K562 (cell line): ENCODE results near the gene KARS1. TPM values are rescaled to one million over a fixed set of nuclear protein-coding genes. Genes with fewer than 3 reads are reported as not detected.

Experiments used
- ATAC-seq: fragments of 200-7000 bp; cut with Tn5 transposase; 3 replicates; pipeline ENCODE4 v1.9.1; 2020; ENCODE audit warnings: moderate library complexity
- BruUV-seq: library from RNA; stranded (reverse); fragments of 400-500 nt; replicated peaks from 2 replicates; lab custom pipeline; 2021; lab: Mats Ljungman, UMichigan
- CTCF ChIA-PET: fragments of 300-600 bp; formaldehyde crosslinking; extraction: SDS; loops from one replicate; lab custom pipeline; 2021; ENCODE audit warnings: low intra/inter-chr PET ratio; lab: Yijun Ruan, JAX
- POLR2A ChIA-PET: fragments of 300-600, 350-650 bp; sonication (Branson Sonifier 250); formaldehyde crosslinking; extraction: SDS; loops from one replicate; lab custom pipeline; 2021; ENCODE audit warnings: antibody characterized with exemption, inconsistent platforms; lab: Yijun Ruan, JAX
- DNase-seq, 4 experiments: peaks; one replicate each; pipeline versions ENCODE4 v3.0.0 to v3.0.0-alpha.2; 2011 to 2018; ENCODE audit warnings: low spot score in 3 of 4, mixed read lengths in 3 of 4; ENCODE audit errors: extremely low read depth in 1 of 4
- FAIRE-seq: peaks from 2 replicates; lab custom pipeline; 2011; peaks lifted over from hg19 to GRCh38; lab: Jason Lieb, UNC
- H2AFZ ChIP-seq: 2 replicates; pipeline ENCODE4 v1.6.0; 2011; ENCODE audit warnings: low read depth, low read length, control low read depth, inconsistent platforms
- H3K27ac ChIP-seq: fragments of 200-600 bp; 3 replicates; pipeline ENCODE4 v1.8.0; 2011; ENCODE audit warnings: low read depth, mild to moderate bottlenecking, control low read depth, inconsistent platforms, low read length, moderate library complexity, mixed read lengths; ENCODE audit errors: extremely low read depth
- H3K27me3 ChIP-seq, 2 experiments: fragments of 300-600 bp in 1 of 2; 2 replicates in 1 of 2; 3 replicates in 1 of 2; pipeline versions ENCODE4 v1.6.0 to v1.8.0; 2011; ENCODE audit warnings: inconsistent platforms in 2 of 2, low read length in 2 of 2, mild to moderate bottlenecking in 1 of 2, mixed read lengths in 1 of 2, moderate library complexity in 1 of 2; ENCODE audit not compliant: control insufficient read depth in 2 of 2, insufficient read depth in 2 of 2
- H3K36me3 ChIP-seq: fragments of 300-600 bp; 3 replicates; pipeline ENCODE4 v1.8.0; 2011; ENCODE audit warnings: mild to moderate bottlenecking, low read length, inconsistent platforms; ENCODE audit not compliant: control insufficient read depth, insufficient read depth
- H3K4me1 ChIP-seq, 2 experiments: fragments of 200-600 bp in 1 of 2; replicated peaks in 1 of 2; 2 replicates in 1 of 2; 3 replicates in 1 of 2; pipeline versions ENCODE4 v1.5.1 to v1.8.0; 2011; ENCODE audit warnings: inconsistent platforms in 2 of 2, low read length in 2 of 2, mild to moderate bottlenecking in 1 of 2, mixed read lengths in 1 of 2, moderate library complexity in 1 of 2; ENCODE audit not compliant: control insufficient read depth in 2 of 2, insufficient read depth in 2 of 2
- H3K4me2 ChIP-seq: 2 replicates; pipeline ENCODE4 v1.6.1; 2011; ENCODE audit warnings: low read length, control low read depth, inconsistent platforms, mixed read lengths; ENCODE audit not compliant: insufficient read depth
- H3K4me3 ChIP-seq: fragments of 200-600 bp; sonication (generic), shearing (Covaris generic); 2 replicates; pipeline ENCODE4 v1.5.1; 2016; ENCODE audit warnings: control low read depth, inconsistent platforms
- H3K79me2 ChIP-seq: fragments of 200-600 bp; 3 replicates; pipeline ENCODE4 v1.8.0; 2011; ENCODE audit warnings: low read length, inconsistent platforms; ENCODE audit not compliant: control insufficient read depth, insufficient read depth
- H3K9ac ChIP-seq, 2 experiments: 2 replicates each; pipeline versions ENCODE4 v1.6.0 to v1.6.1; 2011; ENCODE audit warnings: low read depth in 2 of 2, low read length in 2 of 2, control low read depth in 1 of 2, inconsistent platforms in 1 of 2, mild to moderate bottlenecking in 1 of 2, mixed read lengths in 1 of 2; ENCODE audit not compliant: insufficient read depth in 1 of 2
- H3K9me1 ChIP-seq: one replicate; pipeline ENCODE4 v1.6.0; 2011; ENCODE audit warnings: inconsistent platforms, mild to moderate bottlenecking, low read length, moderate library complexity; ENCODE audit not compliant: control insufficient read depth, insufficient read depth
- H3K9me3 ChIP-seq: replicated peaks from 2 replicates; pipeline ENCODE4 v1.5.1; 2011; ENCODE audit warnings: low read depth, low read length, inconsistent platforms; ENCODE audit not compliant: control insufficient read depth, insufficient read depth
- H4K20me1 ChIP-seq: replicated peaks from 2 replicates; pipeline ENCODE4 v1.6.1; 2011; ENCODE audit warnings: low read length, inconsistent platforms, mixed read lengths; ENCODE audit not compliant: control insufficient read depth, insufficient read depth
- ARID3B ChIP-seq: fragments of 250-450 bp; sonication (Bioruptor Pico); IDR thresholded peaks from 2 replicates; pipeline ENCODE4 v1.4.0; 2020; ENCODE audit warnings: borderline replicate concordance
- BDP1 ChIP-seq: IDR thresholded peaks from 3 replicates; pipeline ENCODE4 v1.6.1; 2011; ENCODE audit not compliant: insufficient read length, insufficient read depth
- CBX3 ChIP-seq, 2 experiments: IDR thresholded peaks; 1 replicate in 1 of 2; 2 replicates in 1 of 2; pipeline ENCODE4 v1.6.1; 2012; ENCODE audit warnings: inconsistent platforms in 2 of 2, low read length in 2 of 2, borderline replicate concordance in 1 of 2, control low read depth in 1 of 2
- CHD2 ChIP-seq: IDR thresholded peaks from 2 replicates; pipeline ENCODE4 v1.6.1; 2011; ENCODE audit warnings: low read depth, low read length
- COPS2 ChIP-seq: fragments of 450-650 bp; conservative IDR thresholded peaks from 2 replicates; pipeline ENCODE4 v1.6.1; 2016; ENCODE audit warnings: mild to moderate bottlenecking, moderate library complexity
- HNRNPLL ChIP-seq: fragments of 200-400 bp; formaldehyde crosslinking; IDR thresholded peaks from 2 replicates; pipeline ENCODE4 v1.6.1; 2017; ENCODE audit warnings: low read length, low read depth, mild to moderate bottlenecking; ENCODE audit not compliant: poor library complexity, severe bottlenecking
- KDM1A ChIP-seq, 2 experiments: fragments of 450-650 bp; IDR thresholded peaks; 2 replicates each; pipeline ENCODE4 v1.6.1; 2016; ENCODE audit warnings: mild to moderate bottlenecking in 2 of 2
- KLF13 ChIP-seq: fragments of 450-650 bp; IDR thresholded peaks from 2 replicates; pipeline ENCODE4 v1.6.1; 2016; ENCODE audit warnings: missing genetic modification characterization, low read depth, mild to moderate bottlenecking, missing compliant biosample characterization, moderate library complexity, borderline replicate concordance
- MAX ChIP-seq: sonication (generic); formaldehyde crosslinking; IDR thresholded peaks from 2 replicates; pipeline ENCODE4 v1.9.0; 2022; ENCODE audit warnings: mild to moderate bottlenecking, missing genetic modification reagents
- NCOA1 ChIP-seq: fragments of 450-650 bp; IDR thresholded peaks from 2 replicates; pipeline ENCODE4 v1.6.1; 2016; ENCODE audit warnings: low read depth
- TCF3 ChIP-seq: sonication (generic); formaldehyde crosslinking; IDR thresholded peaks from 2 replicates; pipeline ENCODE4 v1.4.0; 2020; ENCODE audit warnings: mild to moderate bottlenecking, missing genetic modification reagents
- ZEB2 ChIP-seq: fragments of 450-650 bp; IDR thresholded peaks from 2 replicates; pipeline ENCODE4 v1.6.1; 2016
- ZNF696 ChIP-seq: fragments of 250-450 bp; sonication (Bioruptor Pico); conservative IDR thresholded peaks from 2 replicates; pipeline ENCODE4 v1.4.0; 2020; ENCODE audit warnings: mild to moderate bottlenecking, moderate library complexity
- ZNF77 ChIP-seq: fragments of 250-450 bp; sonication (Bioruptor Pico); IDR thresholded peaks from 2 replicates; pipeline ENCODE4 v1.5.0; 2020
- WGBS: fragments of 100-300 bp; shearing (Covaris generic); methylation state at CpG from one replicate; pipeline ENCODE4 v1.1.6; 2016; ENCODE audit warnings: low coverage, mixed read lengths; ENCODE audit not compliant: insufficient coverage; ENCODE audit errors: missing lambda C conversion rate; 5-methylcytosine and 5-hydroxymethylcytosine counted together
- in situ Hi-C: fragments of 300-500 bp; cut with MboI; formaldehyde crosslinking; loops from 4 replicates; pipeline ENCODE4 v1.15.0; 2018; ENCODE audit warnings: inconsistent platforms, mixed read lengths
- intact Hi-C: fragments of 100-400 bp; cut with micrococcal nuclease; formaldehyde crosslinking; loops from 2 replicates; pipeline ENCODE4 v1.14.2; 2022
- polyA plus RNA-seq, 8 experiments: library from polyadenylated mRNA; depleted of rRNA in 4 of 8; stranded (reverse) in 5 of 8; unstranded in 3 of 8; fragments of >200 nt; fragmentation: Nextera tagmentation in 2 of 8; fragmentation: Illumina TruSeq in 1 of 8; extraction: Ambion mirVana in 2 of 8; extraction: Trizol in 1 of 8; gene quantifications; 2 replicates each; pipeline versions ENCODE4 v1.2.1 to v1.2.3, GENCODE V29; 2011 to 2014; ENCODE audit warnings: inconsistent platforms in 1 of 8, missing spikeins in 1 of 8
- total RNA-seq, 7 experiments: library from RNA; depleted of rRNA in 6 of 7; stranded (reverse); fragments of >200 nt in 6 of 7; fragmentation: Illumina TruSeq in 2 of 7; extraction: Trizol in 2 of 7; gene quantifications; 2 replicates each; pipeline versions ENCODE4 v1.2.1 to v1.2.3, GENCODE V29; 2011 to 2021; ENCODE audit warnings: low replicate concordance in 1 of 7
- TF ChIP-seq, protein P1 (sequence below): fragments of 250-450 bp; sonication (Bioruptor Pico); IDR thresholded peaks from 2 replicates; pipeline ENCODE4 v1.4.0; 2020; ENCODE audit warnings: mild to moderate bottlenecking, moderate library complexity
- TF ChIP-seq, protein P2 (sequence below): fragments of 450-650 bp; formaldehyde crosslinking; IDR thresholded peaks from 2 replicates; pipeline ENCODE4 v1.4.0; 2020; ENCODE audit warnings: mild to moderate bottlenecking

The KARS1 gene
- total and polyA plus RNA-seq, 9 of the 15 experiments (the other 6 are each of a cell fraction or from before 2014, with no cell fraction given) = 223 to 386 (median 304) TPM

- TF ChIP-seq ARID3B (CRISPR knock-in tag) (no peak), KLF13 (peak; percentile 58; the same call in 1 of the 2 replicates), CBX3 (IDR thresholded peaks at IDR 0.05; ENCODE audit: borderline replicate concordance in 1 of 2, low read length in 2 of 2) (peak in 1 of 2 experiments; percentile 34; a peak in 2 of 3 replicates), HNRNPLL (peak; percentile 76), CHD2 (no peak), ZNF77 (no peak), MAX (CRISPR knock-in tag) (peak; percentile 78)
- TF ChIP-seq, all 486 proteins: peak for 107
Measured at GRCh38 chr16:75647492-75648264, at the start of gene KARS1, which contains the start of gene TERF2IP (continued).

DNA sequence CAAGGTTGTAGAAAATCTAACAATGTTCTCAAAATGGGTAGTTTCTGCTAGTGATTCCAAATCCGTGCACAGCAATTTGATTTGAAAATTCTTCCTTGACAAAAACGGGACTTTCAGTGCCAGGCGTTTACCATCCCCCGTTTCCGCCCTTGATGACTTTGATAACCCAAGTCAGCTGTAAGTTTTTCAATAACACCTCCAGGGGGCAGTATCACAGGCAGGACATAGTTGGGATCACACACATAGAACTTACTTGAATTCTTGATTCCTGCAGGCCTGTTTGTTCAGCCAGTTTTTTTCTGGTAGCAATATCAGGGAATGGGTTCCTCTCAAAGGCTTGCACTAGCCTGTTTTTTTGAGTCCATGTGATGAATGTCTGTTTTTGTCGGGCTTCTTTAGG, 48.2 kb upstream of the KARS1 start:
- H3K9me1 ChIP-seq = no peaks in the 10 kb centered on the region
- ChIA-PET POLR2A (interaction anchor here (0.7 kb wide), 1 partner anchor 10 kb away, joined by 3 read pairs; no protein-coding TSS in a partner anchor), CTCF (no interaction called here)
- H3K9ac ChIP-seq = no peak overlapping the region
- DNase-seq = peak; percentile 37 to 58 (median 50)
- no peaks in the 10 kb centered on the region for H3K79me2 ChIP-seq
- in situ Hi-C loops (no loop called here), intact Hi-C loops (loop anchor here (5.0 kb wide), 1 partner anchor 67 kb away; no protein-coding TSS in a partner anchor)
- H3K4me3 ChIP-seq = no peak overlapping the region
- H3K27ac ChIP-seq = no peak overlapping the region
- peaks cover 8 to 12% of the 10 kb centered on the region in 2 experiments; a peak in 4 of 5 replicates for H3K27me3 ChIP-seq
- no peaks in the 10 kb centered on the region for H3K36me3 ChIP-seq
- no peaks in the 10 kb centered on the region for H3K9me3 ChIP-seq
- ATAC-seq = peak; percentile 77
- WGBS = 6% methylated on average over 6 of the region's 6 CpGs
- H4K20me1 ChIP-seq = no peaks in the 10 kb centered on the region
- H2AFZ ChIP-seq = no peak overlapping the region
- no TSS peak for BruUV-seq
- FAIRE-seq = peak; percentile 77
- H3K4me1 ChIP-seq = no peaks in the 10 kb centered on the region
- H3K4me2 ChIP-seq = no peak overlapping the region
- TF ChIP-seq KDM1A (IDR thresholded peaks at IDR 0.05) (peak in 1 of 2 experiments; percentile 21; a peak in 1 of 4 replicates), ZEB2 (no peak), COPS2 (no peak), BDP1 (no peak), ZNF696 (no peak), TCF3 (CRISPR knock-in tag) (no peak), NCOA1 (no peak)
- TF ChIP-seq, protein P1, sequence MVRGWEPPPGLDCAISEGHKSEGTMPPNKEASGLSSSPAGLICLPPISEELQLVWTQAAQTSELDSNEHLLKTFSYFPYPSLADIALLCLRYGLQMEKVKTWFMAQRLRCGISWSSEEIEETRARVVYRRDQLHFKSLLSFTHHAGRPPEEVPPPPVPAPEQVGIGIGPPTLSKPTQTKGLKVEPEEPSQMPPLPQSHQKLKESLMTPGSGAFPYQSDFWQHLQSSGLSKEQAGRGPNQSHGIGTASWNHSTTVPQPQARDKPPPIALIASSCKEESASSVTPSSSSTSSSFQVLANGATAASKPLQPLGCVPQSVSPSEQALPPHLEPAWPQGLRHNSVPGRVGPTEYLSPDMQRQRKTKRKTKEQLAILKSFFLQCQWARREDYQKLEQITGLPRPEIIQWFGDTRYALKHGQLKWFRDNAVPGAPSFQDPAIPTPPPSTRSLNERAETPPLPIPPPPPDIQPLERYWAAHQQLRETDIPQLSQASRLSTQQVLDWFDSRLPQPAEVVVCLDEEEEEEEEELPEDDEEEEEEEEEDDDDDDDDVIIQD (CRISPR knock-in tag) = no peak
- TF ChIP-seq, protein P2, sequence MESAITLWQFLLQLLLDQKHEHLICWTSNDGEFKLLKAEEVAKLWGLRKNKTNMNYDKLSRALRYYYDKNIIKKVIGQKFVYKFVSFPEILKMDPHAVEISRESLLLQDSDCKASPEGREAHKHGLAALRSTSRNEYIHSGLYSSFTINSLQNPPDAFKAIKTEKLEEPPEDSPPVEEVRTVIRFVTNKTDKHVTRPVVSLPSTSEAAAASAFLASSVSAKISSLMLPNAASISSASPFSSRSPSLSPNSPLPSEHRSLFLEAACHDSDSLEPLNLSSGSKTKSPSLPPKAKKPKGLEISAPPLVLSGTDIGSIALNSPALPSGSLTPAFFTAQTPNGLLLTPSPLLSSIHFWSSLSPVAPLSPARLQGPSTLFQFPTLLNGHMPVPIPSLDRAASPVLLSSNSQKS (CRISPR knock-in tag) = no peak
